Gastrocnemius medialis (tissue), 4 donors: Measurements from ENCODE around the gene TGFB1.

Source experiments
- CTCF ChIP-seq, 5 experiments: fragments of 450-650 bp in 3 of 5; fragments of 200-600 bp in 2 of 5; sonication (generic) in 2 of 5; IDR thresholded peaks in 4 of 5; conservative IDR thresholded peaks in 1 of 5; 1 replicate in 4 of 5; 2 replicates in 1 of 5; pipeline ENCODE4 v1.5.1; 2016 to 2019; ENCODE audit warnings: antibody characterized with exemption in 5 of 5, mild to moderate bottlenecking in 3 of 5, moderate library complexity in 3 of 5
- POLR2A ChIP-seq, 2 donors: fragments of 450-650 bp; IDR thresholded peaks; one replicate each; pipeline ENCODE4 v1.6.1; 2017; ENCODE audit warnings: antibody characterized with exemption in 2 of 2, mild to moderate bottlenecking in 2 of 2, moderate library complexity in 2 of 2

GRCh38 chr19:41362143-41362847 is 8.6 kb upstream of the TGFB1 start:
- TF ChIP-seq CTCF (IDR thresholded peaks at IDR 0.05 in 4 of 5, conservative IDR thresholded peaks at IDR 0.05 in 1 of 5) (no peak), POLR2A (IDR thresholded peaks at IDR 0.05) (no peak)
